Natural killer cell treated with Interleukin-12 subunit alpha and Interleukin-12 subunit beta and Interleukin-15 and Interleukin-18, amount 100 ng/mL, for 72 hours (primary cell): Measurements from ENCODE around the gene EPC2. TPM values are rescaled to one million over a fixed set of nuclear protein-coding genes. Genes with fewer than 3 reads are reported as not detected.

Experiments used
- ATAC-seq, 2 donors: fragments of 150-1000 bp; cut with Tn5 transposase in 1 of 2; sonication (Bioruptor Pico), chemical (Tn5 transposase) in 1 of 2; 2 replicates each; pipeline ENCODE4 v1.10.0; 2021
- DNase-seq: peaks from one replicate; pipeline ENCODE4 v3.0.0; 2022; ENCODE audit warnings: low spot score
- H3K27ac Mint-ChIP-seq, 2 donors: 1 replicate in 1 of 2; 2 replicates in 1 of 2; pipeline ENCODE4 v1.8.0; 2022; ENCODE audit warnings: mixed read lengths in 2 of 2, mild to moderate bottlenecking in 1 of 2, moderate library complexity in 1 of 2
- H3K27me3 Mint-ChIP-seq, 2 donors: 1 replicate in 1 of 2; 2 replicates in 1 of 2; pipeline ENCODE4 v1.8.0; 2022; ENCODE audit warnings: mixed read lengths in 2 of 2
- H3K36me3 Mint-ChIP-seq: one replicate; pipeline ENCODE4 v1.8.0; 2022; ENCODE audit warnings: mixed read lengths
- H3K4me1 Mint-ChIP-seq, 2 donors: 1 replicate in 1 of 2; 2 replicates in 1 of 2; pipeline ENCODE4 v1.8.0; 2022; ENCODE audit warnings: low read depth in 2 of 2, mixed read lengths in 2 of 2, mild to moderate bottlenecking in 1 of 2
- H3K4me3 Mint-ChIP-seq: one replicate; pipeline ENCODE4 v1.8.0; 2022; ENCODE audit warnings: mixed read lengths
- H3K9me3 Mint-ChIP-seq: 2 replicates; pipeline ENCODE4 v1.8.0; 2022; ENCODE audit warnings: mixed read lengths
- total RNA-seq, 2 donors: library from RNA; stranded (reverse); gene quantifications; one replicate each; pipeline ENCODE4 v1.2.3, GENCODE V29; 2022

EPC2 gene
- total RNA-seq, 2 donors from 2014 or later = 27.1 to 33.1 TPM

DNA sequence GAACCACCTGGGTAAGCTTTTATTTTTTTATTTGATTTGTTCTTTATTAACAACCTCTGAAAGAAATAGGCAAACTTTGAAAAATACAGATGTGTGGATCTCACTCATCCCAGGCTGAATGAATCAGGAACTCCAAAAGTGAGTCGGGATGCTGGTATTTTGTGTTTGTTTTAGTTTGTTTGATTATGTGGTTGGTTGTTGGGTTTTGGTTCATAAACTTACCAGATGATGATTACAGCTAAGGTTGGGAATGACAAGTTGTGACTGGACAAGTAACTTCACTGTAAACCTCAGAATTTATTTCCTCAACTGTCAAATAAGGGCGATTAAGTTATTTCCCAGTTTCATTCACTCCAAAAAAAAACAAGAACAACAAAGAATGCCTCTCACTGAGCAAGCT lies 150.0 kb downstream of the EPC2 start:
- H3K9me3 Mint-ChIP-seq = no peaks in the 10 kb centered on the region
- ATAC-seq (no peak), DNase-seq (no peak)
- H3K27ac Mint-ChIP-seq = no peak overlapping the region
- no peaks in the 10 kb centered on the region for H3K4me1 Mint-ChIP-seq
- H3K27me3 Mint-ChIP-seq = peaks cover 12 to 18% of the 10 kb centered on the region in 2 donors
- H3K36me3 Mint-ChIP-seq = no peaks in the 10 kb centered on the region
- no peak overlapping the region for H3K4me3 Mint-ChIP-seq

DNA sequence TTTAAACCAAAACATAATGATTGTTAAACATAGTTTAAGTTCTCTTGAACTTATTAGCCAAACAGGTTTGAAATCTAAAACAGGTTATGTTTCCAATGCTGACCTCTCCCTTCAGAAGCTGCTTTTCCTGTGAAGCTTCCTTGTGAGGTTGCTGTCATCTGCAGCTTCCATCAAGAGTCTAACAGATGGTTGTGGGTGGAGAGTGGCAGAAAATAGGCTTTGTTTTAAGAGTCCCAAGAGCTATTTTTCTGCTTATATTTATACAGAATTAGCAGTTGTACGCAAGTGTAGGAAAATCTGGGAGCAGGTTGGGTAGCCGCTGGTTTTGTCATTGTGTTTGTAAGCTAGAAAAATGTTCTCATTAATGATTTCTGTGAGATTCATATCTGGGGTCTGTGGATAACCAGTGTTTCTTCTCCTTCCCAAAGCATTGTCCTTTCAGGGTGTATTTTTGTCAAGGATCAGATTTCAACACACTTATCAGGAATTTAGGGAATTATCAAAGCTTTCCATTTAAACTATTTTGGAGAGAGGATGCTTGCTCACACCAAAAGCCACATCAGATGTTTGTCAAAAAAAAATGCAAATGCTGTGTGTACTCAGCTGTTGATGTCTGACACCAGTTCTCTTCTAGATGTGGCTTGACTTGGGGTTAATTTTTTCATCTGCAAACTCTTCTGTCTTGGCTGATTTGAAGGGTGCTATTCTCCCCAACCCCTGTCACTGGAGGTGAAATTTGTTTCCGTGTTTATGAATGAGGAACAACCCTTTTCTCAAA lies 152.4 kb downstream of the EPC2 start:
- no peak overlapping the region for H3K4me3 Mint-ChIP-seq
- no peak for ATAC-seq
- DNase-seq = no peak
- H3K36me3 Mint-ChIP-seq = no peaks in the 10 kb centered on the region
- no peaks in the 10 kb centered on the region for H3K9me3 Mint-ChIP-seq
- H3K27ac Mint-ChIP-seq = no peak overlapping the region
- no peaks in the 10 kb centered on the region for H3K4me1 Mint-ChIP-seq
- H3K27me3 Mint-ChIP-seq = peaks cover 12 to 18% of the 10 kb centered on the region in 2 donors

DNA sequence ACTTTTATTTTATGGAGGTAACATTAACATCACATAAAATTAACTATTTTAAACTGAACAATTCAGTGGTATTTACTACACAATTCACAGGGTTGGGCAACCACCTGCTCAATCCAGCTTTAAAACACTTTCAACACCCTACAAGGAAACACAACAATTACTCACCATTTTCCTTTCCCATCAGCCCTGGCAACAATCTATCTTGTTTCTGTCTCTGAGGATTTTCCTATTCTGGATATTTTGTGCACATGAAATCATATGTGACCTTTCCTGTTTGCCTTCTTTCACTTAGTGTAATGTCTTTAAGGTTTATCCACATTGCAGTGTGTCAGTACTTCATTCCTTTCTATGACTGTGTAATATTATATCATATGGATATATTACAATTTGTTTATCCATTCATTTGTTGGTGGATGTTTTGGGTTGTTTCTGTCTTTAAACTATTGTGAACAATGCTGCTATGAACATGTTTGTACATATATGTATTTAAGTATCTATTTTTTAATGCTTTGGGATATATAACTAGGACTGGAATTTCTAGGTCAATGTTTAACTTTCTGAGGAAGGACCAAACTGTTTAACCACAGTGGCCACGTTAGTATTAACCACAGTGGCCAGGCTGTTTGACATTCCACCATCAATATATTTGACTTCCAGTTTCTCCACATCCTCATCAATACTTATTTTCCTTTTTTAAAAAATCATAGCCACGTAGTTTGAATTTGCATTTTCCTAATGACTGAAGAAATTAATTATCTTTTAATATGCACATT lies 158.1 kb downstream of the EPC2 start:
- no peak for DNase-seq
- no peak overlapping the region for H3K4me3 Mint-ChIP-seq
- no peaks in the 10 kb centered on the region for H3K4me1 Mint-ChIP-seq
- peaks cover 14 to 16% of the 10 kb centered on the region in 2 donors for H3K27me3 Mint-ChIP-seq
- H3K9me3 Mint-ChIP-seq = peaks cover 3% of the 10 kb centered on the region
- H3K27ac Mint-ChIP-seq = no peak overlapping the region
- ATAC-seq = no peak
- H3K36me3 Mint-ChIP-seq = no peaks in the 10 kb centered on the region

DNA sequence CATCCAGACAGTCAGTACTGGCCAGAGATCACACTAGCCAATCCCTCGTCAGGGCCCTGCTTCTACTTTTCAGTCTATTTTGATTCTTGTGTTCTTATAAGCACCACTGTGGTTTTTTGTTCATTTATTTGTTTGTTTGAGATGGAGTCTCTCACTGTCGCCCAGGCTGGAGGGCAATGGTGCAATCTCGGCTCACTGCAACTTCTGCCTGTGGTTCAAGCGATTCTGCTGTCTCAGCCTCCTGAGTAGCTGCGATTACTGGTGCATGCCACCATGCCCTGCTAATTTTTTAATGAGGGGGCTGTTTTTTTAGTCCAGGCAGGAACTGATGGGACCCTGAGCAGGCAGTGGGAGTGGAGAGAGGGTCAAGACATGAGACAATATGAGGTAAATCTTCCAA lies 165.5 kb downstream of the EPC2 start:
- Mint-ChIP-seq H3K27me3 (peaks cover 13 to 18% of the 10 kb centered on the region in 2 donors), H3K4me3 (no peak overlapping the region), H3K27ac (no peak overlapping the region)

DNA sequence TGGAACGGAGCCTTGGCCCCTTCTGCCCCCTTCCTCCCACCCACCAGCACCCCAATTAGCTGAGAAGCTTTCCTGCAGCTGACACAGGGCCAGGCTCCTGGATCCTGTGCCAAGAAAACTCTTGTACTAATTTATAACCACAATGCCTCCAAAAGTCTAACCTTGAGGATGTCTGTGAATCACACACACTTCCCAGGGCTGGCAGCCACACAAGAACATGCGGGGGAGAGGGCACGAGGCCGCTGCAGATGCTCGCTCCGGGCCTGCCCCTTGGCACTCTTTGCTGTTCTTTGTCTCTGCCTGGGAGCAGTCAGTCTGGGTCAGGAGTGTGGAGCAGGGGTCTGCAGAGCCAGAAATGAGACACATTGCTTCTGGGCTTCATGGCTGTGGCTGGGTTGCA lies 167.8 kb downstream of the EPC2 start:
- DNase-seq (no peak), ATAC-seq (no peak)
- H3K4me1 Mint-ChIP-seq = peaks cover 0 to 2% of the 10 kb centered on the region in 2 donors
- peaks cover 16 to 20% of the 10 kb centered on the region in 2 donors for H3K27me3 Mint-ChIP-seq
- H3K9me3 Mint-ChIP-seq = no peaks in the 10 kb centered on the region
- no peak overlapping the region for H3K27ac Mint-ChIP-seq
- no peak overlapping the region for H3K4me3 Mint-ChIP-seq
- H3K36me3 Mint-ChIP-seq = no peaks in the 10 kb centered on the region

More for the DNA sequence above, 165.5 kb downstream of the EPC2 start:
- DNase-seq (no peak), ATAC-seq (no peak)
- H3K36me3 Mint-ChIP-seq = no peaks in the 10 kb centered on the region
- peaks cover 3% of the 10 kb centered on the region for H3K9me3 Mint-ChIP-seq
- H3K4me1 Mint-ChIP-seq = no peaks in the 10 kb centered on the region

DNA sequence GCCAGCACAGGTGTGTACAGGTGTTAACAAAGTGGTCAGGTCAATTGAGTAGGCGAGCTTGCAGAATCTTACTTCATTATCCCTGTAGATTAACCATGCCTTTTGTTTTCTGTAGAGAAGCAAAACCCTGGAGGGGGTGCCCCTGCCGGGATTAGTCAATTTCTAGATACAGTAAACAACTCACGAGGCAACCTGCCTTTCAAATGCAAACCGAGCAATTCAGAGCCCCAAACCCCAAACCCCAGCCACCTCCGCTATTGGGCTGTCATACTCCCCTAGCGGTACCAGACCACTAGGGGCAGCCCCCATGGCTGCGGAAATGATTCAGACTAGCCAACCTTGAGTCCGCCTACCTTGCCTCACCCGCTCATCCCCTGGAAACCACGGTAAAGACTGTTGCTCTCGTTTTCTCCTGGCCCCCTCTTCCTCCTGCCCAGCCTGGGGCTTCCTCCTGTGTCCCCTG lies 169.1 kb downstream of the EPC2 start:
- no peaks in the 10 kb centered on the region for H3K9me3 Mint-ChIP-seq
- H3K27me3 Mint-ChIP-seq = peaks cover 24 to 27% of the 10 kb centered on the region in 2 donors
- H3K27ac Mint-ChIP-seq = no peak overlapping the region
- DNase-seq (no peak), ATAC-seq (peak; percentile 56 to 87)
- no peaks in the 10 kb centered on the region for H3K36me3 Mint-ChIP-seq
- no peak overlapping the region for H3K4me3 Mint-ChIP-seq
- peaks cover 0 to 2% of the 10 kb centered on the region in 2 donors for H3K4me1 Mint-ChIP-seq

DNA sequence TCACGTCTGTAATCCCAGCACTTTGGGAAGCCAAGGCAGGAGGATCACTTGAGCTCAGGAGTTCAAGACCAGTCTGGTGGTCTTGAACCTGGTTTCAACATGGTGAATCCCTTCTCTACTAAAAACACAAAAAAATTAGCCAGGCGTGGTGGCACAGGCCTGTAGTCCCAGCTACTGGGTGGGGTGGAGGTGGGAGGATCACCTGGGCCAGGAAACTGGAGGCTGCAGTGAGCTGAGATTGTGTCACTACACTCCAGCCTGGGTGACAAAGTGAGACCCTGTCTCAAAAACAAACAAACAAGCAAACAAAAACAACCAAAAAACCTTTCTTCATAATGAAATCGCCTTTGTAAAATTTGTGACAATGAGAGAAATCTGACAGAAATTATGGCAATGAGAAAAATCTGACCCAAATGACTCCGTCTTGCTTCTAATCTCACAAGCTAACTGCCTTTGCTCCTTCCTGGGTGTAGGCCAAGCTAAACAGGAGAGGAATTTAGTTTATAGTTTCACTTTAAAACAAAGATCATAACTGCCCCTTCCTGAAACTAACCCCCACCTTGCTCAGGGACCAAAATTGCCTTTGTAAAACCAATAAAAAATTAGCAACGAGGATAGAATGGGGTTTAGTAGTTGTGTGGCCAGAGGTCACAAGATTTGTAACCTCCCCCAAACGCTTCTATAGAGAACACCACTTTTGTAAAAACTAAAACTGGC lies 169.8 kb downstream of the EPC2 start:
- Mint-ChIP-seq H3K9me3 (no peaks in the 10 kb centered on the region), H3K4me3 (no peak overlapping the region), H3K4me1 (peaks cover 0 to 2% of the 10 kb centered on the region in 2 donors), H3K36me3 (no peaks in the 10 kb centered on the region), H3K27me3 (peaks cover 22 to 32% of the 10 kb centered on the region in 2 donors), H3K27ac (no peak overlapping the region)
- ATAC-seq (no peak), DNase-seq (no peak)

DNA sequence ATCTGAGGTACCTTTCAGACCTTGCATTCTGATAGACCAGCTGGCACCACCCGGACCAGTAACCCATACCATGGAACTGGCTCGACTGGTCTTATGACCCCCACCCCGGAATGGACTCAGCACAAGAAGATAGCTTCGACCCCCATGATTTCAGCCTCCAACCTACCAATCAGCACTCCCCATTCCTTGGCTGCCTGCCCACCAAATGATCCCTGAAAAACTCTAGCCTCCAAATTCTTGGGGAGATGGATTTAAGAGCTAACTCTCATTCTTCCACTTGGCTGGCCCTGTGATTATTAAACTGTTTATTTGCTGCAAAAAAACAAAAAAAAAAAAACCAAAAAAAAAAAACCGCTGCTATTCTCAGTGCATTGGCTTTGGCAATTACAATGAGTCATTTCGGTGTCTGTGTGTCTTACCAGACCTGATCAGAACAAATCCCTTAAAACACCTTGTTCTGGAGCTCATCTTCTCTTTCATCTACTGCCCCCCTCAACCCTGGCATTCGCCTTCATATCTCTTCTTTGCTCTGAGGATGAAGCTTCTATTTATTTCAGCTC lies 170.4 kb downstream of the EPC2 start:
- no peaks in the 10 kb centered on the region for H3K9me3 Mint-ChIP-seq
- DNase-seq = no peak
- peaks cover 19 to 26% of the 10 kb centered on the region in 2 donors for H3K27me3 Mint-ChIP-seq
- no peak for ATAC-seq
- no peaks in the 10 kb centered on the region for H3K36me3 Mint-ChIP-seq
- H3K4me3 Mint-ChIP-seq = no peak overlapping the region
- no peak overlapping the region for H3K27ac Mint-ChIP-seq
- H3K4me1 Mint-ChIP-seq = peaks cover 0 to 2% of the 10 kb centered on the region in 2 donors

DNA sequence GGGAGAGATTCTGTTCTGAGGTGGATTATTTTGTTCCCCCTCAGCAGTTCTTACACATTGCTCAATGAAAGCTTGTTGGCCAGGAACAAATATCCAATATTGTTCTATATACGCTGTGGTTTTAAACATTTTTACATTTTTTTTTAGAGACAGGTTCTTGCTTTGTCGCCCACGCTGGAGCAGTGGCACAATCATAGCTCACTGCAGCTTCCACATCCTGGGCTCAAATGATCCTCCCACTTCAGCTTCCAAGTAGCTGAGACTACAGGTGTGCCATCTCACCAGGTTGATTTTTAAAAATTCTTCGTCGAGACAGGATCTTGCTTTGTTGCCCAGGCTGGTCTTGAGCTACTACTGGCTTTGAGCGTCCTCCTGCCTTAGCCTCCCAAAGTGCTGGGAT lies 171.6 kb downstream of the EPC2 start:
- Mint-ChIP-seq H3K27ac (no peak overlapping the region), H3K4me1 (peaks cover 0 to 2% of the 10 kb centered on the region in 2 donors), H3K9me3 (no peaks in the 10 kb centered on the region), H3K4me3 (no peak overlapping the region), H3K36me3 (no peaks in the 10 kb centered on the region), H3K27me3 (peaks cover 22 to 31% of the 10 kb centered on the region in 2 donors)
- DNase-seq (no peak), ATAC-seq (no peak)

DNA sequence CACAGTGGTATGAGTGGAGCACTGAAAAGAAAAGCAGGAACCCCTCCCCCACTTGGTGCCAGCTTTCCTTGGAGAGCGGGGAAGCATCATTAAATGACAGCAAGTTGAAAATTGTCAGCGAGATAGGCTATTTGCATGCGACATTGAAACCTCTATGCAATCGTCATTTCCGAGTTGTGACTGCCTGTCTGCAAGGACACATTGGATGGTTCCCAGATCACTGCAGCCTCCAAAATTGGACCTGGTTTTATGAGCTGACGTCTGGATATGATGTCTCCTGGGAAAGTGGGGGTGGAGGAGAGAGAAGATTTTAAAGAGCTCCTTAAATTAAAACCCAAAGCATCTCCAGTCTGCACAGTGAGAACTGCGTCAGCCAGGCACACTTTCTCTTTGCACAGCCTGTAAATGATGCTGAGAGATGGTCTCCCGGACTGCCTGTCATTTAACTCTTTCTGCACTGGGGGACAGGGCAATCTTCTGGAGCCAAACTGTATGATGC lies 172.7 kb downstream of the EPC2 start:
- Mint-ChIP-seq H3K27me3 (peaks cover 22 to 31% of the 10 kb centered on the region in 2 donors), H3K36me3 (no peaks in the 10 kb centered on the region)
- no peak for ATAC-seq

DNA sequence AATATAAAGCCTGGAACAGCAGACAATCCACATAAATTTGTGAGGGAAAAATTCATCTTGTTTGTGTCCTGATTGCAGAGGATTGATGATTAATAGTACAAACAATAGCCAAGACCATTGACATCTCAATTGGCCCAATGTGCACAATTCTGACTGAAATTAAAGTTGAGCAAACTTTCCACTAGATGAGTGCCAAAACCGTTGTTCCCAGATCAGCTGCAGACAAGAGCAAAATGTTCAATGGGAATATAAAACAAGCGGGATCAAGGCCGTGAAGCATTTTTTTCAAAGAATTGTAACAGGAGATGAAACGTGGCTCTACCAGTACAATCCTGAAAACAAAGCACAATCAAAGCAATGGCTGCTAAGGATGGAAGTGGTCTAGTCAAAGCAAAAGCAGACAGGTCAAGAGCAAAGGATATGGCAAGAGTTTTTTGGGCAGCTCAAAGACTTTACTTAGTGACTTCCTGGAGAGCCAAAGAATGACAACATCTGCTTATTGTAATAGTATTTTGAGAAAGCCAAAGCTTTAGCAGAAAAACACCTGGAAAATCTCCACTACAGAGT lies 174.6 kb downstream of the EPC2 start:
- DNase-seq (no peak), ATAC-seq (no peak)
- H3K4me1 Mint-ChIP-seq = peaks cover 0 to 2% of the 10 kb centered on the region in 2 donors
- H3K4me3 Mint-ChIP-seq = no peak overlapping the region
- no peaks in the 10 kb centered on the region for H3K36me3 Mint-ChIP-seq
- peaks cover 25 to 31% of the 10 kb centered on the region in 2 donors for H3K27me3 Mint-ChIP-seq
- no peaks in the 10 kb centered on the region for H3K9me3 Mint-ChIP-seq
- H3K27ac Mint-ChIP-seq = no peak overlapping the region

More for the DNA sequence above, 172.7 kb downstream of the EPC2 start:
- no peaks in the 10 kb centered on the region for H3K9me3 Mint-ChIP-seq
- DNase-seq = no peak
- peaks cover 0 to 2% of the 10 kb centered on the region in 2 donors for H3K4me1 Mint-ChIP-seq
- no peak overlapping the region for H3K27ac Mint-ChIP-seq
- H3K4me3 Mint-ChIP-seq = no peak overlapping the region

DNA sequence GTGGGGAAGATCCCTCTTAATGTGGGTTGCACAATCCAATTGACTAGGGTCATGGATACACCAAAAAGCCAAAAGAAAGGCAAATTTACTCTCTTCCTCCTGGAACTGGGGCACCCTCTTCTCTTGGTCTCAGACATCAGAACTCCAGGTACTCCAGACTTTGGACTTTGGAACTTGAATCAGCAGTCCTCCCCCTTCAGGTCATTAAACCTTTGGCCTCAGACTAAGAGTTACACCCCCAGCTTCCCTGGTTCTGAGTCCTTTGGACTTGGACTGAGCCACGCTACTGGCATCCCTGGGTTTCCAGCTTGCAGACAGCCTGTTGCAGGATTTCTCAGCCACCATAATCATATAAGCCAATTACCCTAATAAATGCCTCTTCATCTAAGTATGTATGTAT lies 179.6 kb downstream of the EPC2 start:
- Mint-ChIP-seq H3K36me3 (no peaks in the 10 kb centered on the region), H3K4me3 (no peak overlapping the region), H3K27me3 (peaks cover 15 to 16% of the 10 kb centered on the region in 2 donors), H3K4me1 (no peaks in the 10 kb centered on the region), H3K27ac (no peak overlapping the region), H3K9me3 (no peaks in the 10 kb centered on the region)
- DNase-seq = no peak
- no peak for ATAC-seq

DNA sequence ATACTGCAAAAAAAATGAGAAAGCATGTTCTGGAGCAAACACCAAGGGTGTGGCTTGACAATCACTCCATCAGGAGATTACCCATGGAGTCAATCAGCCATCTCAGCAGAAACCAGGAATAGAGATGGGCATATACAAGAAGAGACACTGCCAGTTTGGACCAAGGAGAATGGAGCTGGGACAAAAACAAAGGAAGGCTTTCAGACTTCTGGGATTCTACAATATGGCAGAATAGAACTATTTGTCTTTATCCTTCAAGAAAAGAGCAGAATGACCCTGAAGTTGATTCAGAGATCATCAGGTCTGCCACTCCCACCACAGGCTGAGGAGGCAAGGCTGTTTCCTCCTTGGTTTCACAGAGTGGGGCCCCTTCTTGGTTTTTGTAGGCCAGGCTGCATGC lies 182.2 kb downstream of the EPC2 start:
- no peaks in the 10 kb centered on the region for H3K9me3 Mint-ChIP-seq
- peaks cover 17 to 21% of the 10 kb centered on the region in 2 donors for H3K27me3 Mint-ChIP-seq
- no peaks in the 10 kb centered on the region for H3K4me1 Mint-ChIP-seq
- no peaks in the 10 kb centered on the region for H3K36me3 Mint-ChIP-seq
- DNase-seq (no peak), ATAC-seq (no peak)
- H3K27ac Mint-ChIP-seq = no peak overlapping the region
- no peak overlapping the region for H3K4me3 Mint-ChIP-seq
